Endothelial cell (in vitro differentiated cells): ENCODE data around the gene CNTN4. TPM values are rescaled to one million over a fixed set of nuclear protein-coding genes. Genes with fewer than 3 reads are reported as not detected.

ENCODE experiments used
- DNase-seq: peaks from one replicate; pipeline ENCODE4 v3.0.0; 2021; ENCODE audit warnings: low spot score
- H3K27ac Mint-ChIP-seq: one replicate; pipeline ENCODE4 v1.8.0; 2021; ENCODE audit warnings: mixed read lengths, inconsistent platforms; ENCODE audit not compliant: unreplicated experiment
- H3K27me3 Mint-ChIP-seq: one replicate; pipeline ENCODE4 v1.8.0; 2021; ENCODE audit warnings: mild to moderate bottlenecking, moderate library complexity, mixed read lengths, inconsistent platforms; ENCODE audit not compliant: unreplicated experiment
- H3K36me3 Mint-ChIP-seq: one replicate; pipeline ENCODE4 v1.8.0; 2021; ENCODE audit warnings: mild to moderate bottlenecking, low read depth, mixed read lengths, inconsistent platforms; ENCODE audit not compliant: unreplicated experiment
- H3K4me1 Mint-ChIP-seq: one replicate; pipeline ENCODE4 v1.8.0; 2021; ENCODE audit warnings: mild to moderate bottlenecking, mixed read lengths, inconsistent platforms; ENCODE audit not compliant: unreplicated experiment
- H3K4me3 Mint-ChIP-seq: one replicate; pipeline ENCODE4 v1.8.0; 2021; ENCODE audit warnings: mild to moderate bottlenecking, mixed read lengths, inconsistent platforms; ENCODE audit not compliant: unreplicated experiment
- H3K9me3 Mint-ChIP-seq: one replicate; pipeline ENCODE4 v1.8.0; 2021; ENCODE audit warnings: mixed read lengths, inconsistent platforms; ENCODE audit not compliant: unreplicated experiment
- total RNA-seq: library from RNA; stranded (reverse); fragmentation: NEBNext Ultra II Directional; extraction: Animal tissue kit (Norgen Biotek cat#: 25700); gene quantifications from one replicate; pipeline ENCODE4 v1.2.1, GENCODE V29; 2021; ENCODE audit not compliant: unreplicated experiment
- TF ChIP-seq, protein P1 (sequence below): fragments of 200-600 bp; sonication (generic); IDR thresholded peaks from one replicate; pipeline ENCODE4 v1.5.0; 2021; ENCODE audit warnings: antibody characterized with exemption; ENCODE audit not compliant: unreplicated experiment

The CNTN4 gene
- total RNA-seq, 1 donor from 2014 or later, result not detected

DNA sequence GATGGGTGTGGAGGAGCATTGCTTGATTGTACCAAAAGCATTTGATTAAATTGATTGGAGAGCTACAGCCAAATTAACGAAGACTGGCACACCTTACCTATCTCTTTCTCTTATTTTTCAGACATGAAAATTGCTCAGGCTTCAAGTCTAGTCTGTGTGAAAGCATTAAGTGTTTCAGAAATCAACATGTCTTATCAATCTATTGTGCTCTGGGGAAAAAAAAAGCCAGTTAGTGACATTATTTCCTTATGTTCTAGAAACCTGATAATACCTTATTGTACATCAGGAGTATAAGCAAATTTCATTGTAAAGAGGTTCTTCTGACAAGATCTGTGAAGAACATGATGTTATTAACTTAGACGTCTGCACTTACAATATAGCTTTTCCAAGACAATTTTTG is 546.3 kb downstream of the CNTN4 start:
- H3K4me1 Mint-ChIP-seq, result no peaks in the 10 kb centered on the region
- H3K27ac Mint-ChIP-seq, result no peak overlapping the region
- peaks cover 2% of the 10 kb centered on the region for H3K36me3 Mint-ChIP-seq
- peaks cover 44% of the 10 kb centered on the region for H3K9me3 Mint-ChIP-seq
- TF ChIP-seq, protein P1, sequence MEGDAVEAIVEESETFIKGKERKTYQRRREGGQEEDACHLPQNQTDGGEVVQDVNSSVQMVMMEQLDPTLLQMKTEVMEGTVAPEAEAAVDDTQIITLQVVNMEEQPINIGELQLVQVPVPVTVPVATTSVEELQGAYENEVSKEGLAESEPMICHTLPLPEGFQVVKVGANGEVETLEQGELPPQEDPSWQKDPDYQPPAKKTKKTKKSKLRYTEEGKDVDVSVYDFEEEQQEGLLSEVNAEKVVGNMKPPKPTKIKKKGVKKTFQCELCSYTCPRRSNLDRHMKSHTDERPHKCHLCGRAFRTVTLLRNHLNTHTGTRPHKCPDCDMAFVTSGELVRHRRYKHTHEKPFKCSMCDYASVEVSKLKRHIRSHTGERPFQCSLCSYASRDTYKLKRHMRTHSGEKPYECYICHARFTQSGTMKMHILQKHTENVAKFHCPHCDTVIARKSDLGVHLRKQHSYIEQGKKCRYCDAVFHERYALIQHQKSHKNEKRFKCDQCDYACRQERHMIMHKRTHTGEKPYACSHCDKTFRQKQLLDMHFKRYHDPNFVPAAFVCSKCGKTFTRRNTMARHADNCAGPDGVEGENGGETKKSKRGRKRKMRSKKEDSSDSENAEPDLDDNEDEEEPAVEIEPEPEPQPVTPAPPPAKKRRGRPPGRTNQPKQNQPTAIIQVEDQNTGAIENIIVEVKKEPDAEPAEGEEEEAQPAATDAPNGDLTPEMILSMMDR, result no peak
- peaks cover 4% of the 10 kb centered on the region for H3K27me3 Mint-ChIP-seq
- no peak for DNase-seq
- H3K4me3 Mint-ChIP-seq, result no peak overlapping the region

DNA sequence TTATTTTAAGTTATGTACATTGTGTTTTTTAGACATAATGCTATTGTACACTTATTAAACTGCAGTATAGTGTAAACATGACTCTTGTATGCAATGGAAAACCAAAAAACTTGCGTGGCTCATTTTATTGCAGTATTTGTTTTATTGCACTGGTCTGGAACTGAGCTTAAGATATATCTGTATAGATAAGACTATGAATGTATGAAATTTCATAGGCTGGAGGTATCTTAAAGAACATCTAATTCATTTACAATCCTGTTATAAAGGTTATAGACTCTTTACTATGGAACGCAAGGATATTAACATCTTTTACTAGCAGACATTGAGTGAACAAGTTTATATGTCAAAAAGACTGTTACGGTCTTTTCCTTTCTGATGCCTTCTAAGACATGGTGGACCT is 552.1 kb downstream of the CNTN4 start:
- no peaks in the 10 kb centered on the region for H3K4me1 Mint-ChIP-seq
- H3K27ac Mint-ChIP-seq, result no peak overlapping the region
- DNase-seq, result no peak
- peaks cover 2% of the 10 kb centered on the region for H3K36me3 Mint-ChIP-seq
- H3K27me3 Mint-ChIP-seq, result no peaks in the 10 kb centered on the region
- H3K9me3 Mint-ChIP-seq, result peaks cover 26% of the 10 kb centered on the region
- TF ChIP-seq, protein P1, result no peak
- H3K4me3 Mint-ChIP-seq, result no peak overlapping the region

DNA sequence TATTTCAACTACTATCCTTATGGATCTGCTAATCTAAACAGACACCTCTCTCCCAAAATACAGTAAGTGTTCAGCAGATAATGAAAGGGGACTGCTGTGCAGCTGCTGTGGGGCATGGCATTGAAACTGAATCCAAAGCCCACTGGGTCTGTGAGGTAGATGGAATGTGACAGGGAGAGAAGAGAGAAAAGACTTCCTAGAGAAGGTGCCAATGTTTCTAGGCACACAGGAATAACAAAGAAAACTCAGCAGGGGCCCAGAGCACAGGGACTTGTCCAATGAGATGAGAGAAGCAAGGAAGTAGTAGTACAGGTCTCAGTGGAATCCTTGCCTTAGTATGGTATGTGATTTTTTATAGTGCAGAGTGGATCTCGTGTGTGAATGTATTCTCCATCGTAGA is 553.7 kb downstream of the CNTN4 start:
- H3K27me3 Mint-ChIP-seq, result no peaks in the 10 kb centered on the region
- DNase-seq, result no peak
- TF ChIP-seq, protein P1, result no peak
- H3K4me3 Mint-ChIP-seq, result no peak overlapping the region
- H3K4me1 Mint-ChIP-seq, result no peaks in the 10 kb centered on the region
- H3K27ac Mint-ChIP-seq, result no peak overlapping the region
- peaks cover 27% of the 10 kb centered on the region for H3K9me3 Mint-ChIP-seq
- peaks cover 1% of the 10 kb centered on the region for H3K36me3 Mint-ChIP-seq

DNA sequence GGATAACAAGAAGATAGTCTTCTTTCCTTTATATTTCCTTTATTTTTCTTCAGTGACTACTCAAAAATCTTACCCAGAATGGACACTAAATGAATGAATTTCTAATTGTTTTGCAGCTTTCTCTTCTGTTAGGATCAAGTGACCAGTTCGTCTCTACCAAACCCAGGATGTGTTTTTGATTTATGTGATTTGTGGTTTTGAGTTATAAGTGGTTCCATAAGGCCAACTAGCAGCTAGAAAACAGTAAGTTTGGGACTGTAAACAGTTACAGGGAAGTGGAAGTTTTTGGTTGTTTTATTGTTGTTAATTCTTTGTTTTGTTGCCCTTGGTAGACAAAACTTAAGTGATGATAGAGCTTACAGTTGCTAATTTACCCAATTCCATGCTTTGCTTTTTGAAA is 555.0 kb downstream of the CNTN4 start:
- H3K4me3 Mint-ChIP-seq, result no peak overlapping the region
- H3K27ac Mint-ChIP-seq, result no peak overlapping the region
- no peaks in the 10 kb centered on the region for H3K36me3 Mint-ChIP-seq
- no peak for DNase-seq
- peaks cover 33% of the 10 kb centered on the region for H3K9me3 Mint-ChIP-seq
- no peaks in the 10 kb centered on the region for H3K4me1 Mint-ChIP-seq
- TF ChIP-seq, protein P1, result no peak
- H3K27me3 Mint-ChIP-seq, result no peaks in the 10 kb centered on the region

DNA sequence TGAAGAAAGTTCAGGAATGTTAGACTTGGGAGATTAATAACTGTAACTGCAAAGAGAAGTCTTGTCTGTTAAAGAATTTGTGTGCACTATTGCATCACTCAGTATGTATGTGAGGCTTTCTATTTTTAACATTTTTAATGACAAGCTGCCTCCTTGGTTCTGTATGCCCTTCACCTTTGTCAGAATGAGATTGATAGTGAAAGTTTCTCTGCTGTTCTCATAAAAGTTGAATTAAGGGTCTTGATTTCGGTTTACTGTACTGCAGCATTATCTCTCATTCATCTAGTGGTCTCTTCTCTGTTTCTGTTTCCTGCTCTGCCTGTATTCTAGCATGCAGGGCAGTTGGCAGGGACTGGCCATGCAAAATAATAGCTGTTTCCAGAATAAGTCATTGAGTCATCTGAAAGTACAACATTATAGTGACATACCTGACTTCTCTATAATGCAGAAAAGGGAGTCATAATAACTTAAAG is 556.6 kb downstream of the CNTN4 start:
- no peak for DNase-seq
- Mint-ChIP-seq H3K27me3 (no peaks in the 10 kb centered on the region), H3K36me3 (no peaks in the 10 kb centered on the region), H3K27ac (no peak overlapping the region), H3K9me3 (peaks cover 26% of the 10 kb centered on the region), H3K4me3 (no peak overlapping the region), H3K4me1 (no peaks in the 10 kb centered on the region)
- TF ChIP-seq, protein P1, result no peak
